Upper lobe of right lung (tissue), 1 donor: ENCODE results near the gene HMCES. TPM values are rescaled to one million over a fixed set of nuclear protein-coding genes. Genes with fewer than 3 reads are reported as not detected.
A peak's percentile ranks its signal among the peaks of the same experiment; 100 is the strongest.

Source experiments
- ATAC-seq: fragments of 200-7000 bp; cut with Tn5 transposase; one replicate; pipeline ENCODE4 v1.9.1; 2020; ENCODE audit warnings: mild to moderate bottlenecking, moderate library complexity
- DNase-seq: peaks from one replicate; pipeline ENCODE4 v3.0.0-alpha.2; 2020
- H3K27ac ChIP-seq: fragments of 200-600 bp; one replicate; pipeline ENCODE4 v1.8.0; 2022
- H3K27me3 ChIP-seq: fragments of 200-600 bp; one replicate; pipeline ENCODE4 v1.8.0; 2022; ENCODE audit warnings: mild to moderate bottlenecking
- H3K36me3 ChIP-seq: fragments of 200-600 bp; one replicate; pipeline ENCODE4 v1.8.0; 2022
- H3K4me1 ChIP-seq: fragments of 200-600 bp; one replicate; pipeline ENCODE4 v1.8.0; 2022
- H3K4me3 ChIP-seq: fragments of 200-600 bp; one replicate; pipeline ENCODE4 v1.8.0; 2022; ENCODE audit warnings: mild to moderate bottlenecking
- H3K9me3 ChIP-seq: fragments of 200-600 bp; one replicate; pipeline ENCODE4 v1.8.0; 2022
- CTCF ChIP-seq: fragments of 200-600 bp; IDR thresholded peaks from one replicate; pipeline ENCODE4 v1.8.0; 2022; ENCODE audit warnings: antibody characterized with exemption
- intact Hi-C: fragments of 100-400 bp; cut with DNase I; formaldehyde crosslinking; loops from one replicate; pipeline ENCODE4 v1.11.0; 2022
- total RNA-seq: library from RNA; stranded (reverse); fragmentation: NEBNext Ultra II Directional; extraction: Animal tissue kit (Norgen Biotek cat#: 25700); gene quantifications from one replicate; pipeline ENCODE4 v1.2.1, GENCODE V29; 2021
- donor health status: DM: no; HTN: yes; CAD: no; lungs with severe emphysema.

Gene HMCES
- total RNA-seq, 1 donor from 2014 or later = 34.8 TPM

GRCh38 chr3:129308636-129309035 lies 30.0 kb downstream of the HMCES start:
- no peak for TF ChIP-seq CTCF
- H3K9me3 ChIP-seq = no peaks in the 10 kb centered on the region
- peaks cover 14% of the 10 kb centered on the region for H3K4me1 ChIP-seq
- no peak for DNase-seq
- peaks cover 11% of the 10 kb centered on the region for H3K36me3 ChIP-seq
- ATAC-seq = no peak
- no peak overlapping the region for H3K4me3 ChIP-seq
- H3K27ac ChIP-seq = no peak overlapping the region
- H3K27me3 ChIP-seq = no peaks in the 10 kb centered on the region
- intact Hi-C loops = no loop called here

GRCh38 chr3:129310111-129311011 lies 31.7 kb downstream of the HMCES start:
- no peak overlapping the region for H3K4me3 ChIP-seq
- H3K27me3 ChIP-seq = no peaks in the 10 kb centered on the region
- intact Hi-C loops = no loop called here
- H3K4me1 ChIP-seq = peaks cover 17% of the 10 kb centered on the region
- no peaks in the 10 kb centered on the region for H3K36me3 ChIP-seq
- DNase-seq = no peak
- H3K27ac ChIP-seq = no peak overlapping the region
- H3K9me3 ChIP-seq = no peaks in the 10 kb centered on the region
- TF ChIP-seq CTCF = no peak
- ATAC-seq = no peak

GRCh38 chr3:129311054-129311902 lies 32.6 kb downstream of the HMCES start:
- H3K27ac ChIP-seq = no peak overlapping the region
- ATAC-seq = no peak
- intact Hi-C loops = no loop called here
- no peaks in the 10 kb centered on the region for H3K27me3 ChIP-seq
- no peaks in the 10 kb centered on the region for H3K36me3 ChIP-seq
- no peak for DNase-seq
- no peak for TF ChIP-seq CTCF
- no peak overlapping the region for H3K4me3 ChIP-seq
- peaks cover 11% of the 10 kb centered on the region for H3K4me1 ChIP-seq
- H3K9me3 ChIP-seq = no peaks in the 10 kb centered on the region

GRCh38 chr3:129312021-129312639 lies 33.5 kb downstream of the HMCES start:
- Histone ChIP-seq H3K9me3 (no peaks in the 10 kb centered on the region), H3K27ac (no peak overlapping the region), H3K4me1 (peaks cover 16% of the 10 kb centered on the region), H3K36me3 (no peaks in the 10 kb centered on the region), H3K27me3 (no peaks in the 10 kb centered on the region), H3K4me3 (no peak overlapping the region)
- DNase-seq (no peak), ATAC-seq (no peak)
- intact Hi-C loops = no loop called here
- TF ChIP-seq CTCF = no peak

- Histone ChIP-seq H3K4me3 (no peak overlapping the region), H3K9me3 (no peaks in the 10 kb centered on the region), H3K36me3 (no peaks in the 10 kb centered on the region), H3K27me3 (no peaks in the 10 kb centered on the region), H3K4me1 (peaks cover 16% of the 10 kb centered on the region), H3K27ac (peak overlapping the region; percentile 97)
- no peak for TF ChIP-seq CTCF
- intact Hi-C loops = no loop called here
- ATAC-seq (no peak), DNase-seq (no peak)
Observed at GRCh38 chr3:129312671-129313414, 34.2 kb downstream of the HMCES start.
